Esophagus (tissue), 2 donors: ENCODE results near the gene MYBPC1. TPM values are rescaled to one million over a fixed set of nuclear protein-coding genes. Genes with fewer than 3 reads are reported as not detected.
"Not testable (repeated sequence)": the region's sequence is repeated elsewhere in the genome, so short reads cannot be mapped to it uniquely, and the experiment has no call there.

Experiments
- H3K27ac ChIP-seq, 2 donors: one replicate each; pipeline ENCODE4 v1.5.1; 2013; ENCODE audit warnings: low read depth in 2 of 2, mild to moderate bottlenecking in 2 of 2, inconsistent platforms in 1 of 2, low read length in 1 of 2, moderate library complexity in 1 of 2
- H3K27me3 ChIP-seq, 2 donors: one replicate each; pipeline ENCODE4 v1.6.1; 2013; ENCODE audit warnings: low read length in 2 of 2, control low read depth in 1 of 2, mild to moderate bottlenecking in 1 of 2; ENCODE audit not compliant: insufficient read depth in 2 of 2, control insufficient read depth in 1 of 2
- H3K36me3 ChIP-seq, 2 donors: one replicate each; pipeline ENCODE4 v1.6.1; 2013; ENCODE audit warnings: low read length in 1 of 2; ENCODE audit not compliant: control insufficient read depth in 2 of 2, insufficient read depth in 2 of 2
- H3K4me1 ChIP-seq, 2 donors: one replicate each; pipeline ENCODE4 v1.6.1; 2013; ENCODE audit warnings: low read length in 1 of 2; ENCODE audit not compliant: control insufficient read depth in 2 of 2, insufficient read depth in 2 of 2
- H3K4me3 ChIP-seq, 2 donors: one replicate each; pipeline ENCODE4 v1.5.1; 2013; ENCODE audit warnings: low read length in 2 of 2, mild to moderate bottlenecking in 2 of 2, low read depth in 1 of 2, moderate library complexity in 1 of 2
- H3K9me3 ChIP-seq, 2 donors: one replicate each; pipeline ENCODE4 v1.6.1; 2013; ENCODE audit warnings: mild to moderate bottlenecking in 2 of 2, low read depth in 1 of 2, low read length in 1 of 2, moderate library complexity in 1 of 2; ENCODE audit not compliant: control insufficient read depth in 2 of 2, insufficient read depth in 1 of 2
- WGBS, 2 donors: extraction: QIAGEN DNeasy Blood & Tissue Kit; methylation state at CpG; one replicate each; pipeline ENCODE4 v1.1.7; 2013; 5-methylcytosine and 5-hydroxymethylcytosine counted together
- polyA plus RNA-seq, 2 donors: library from polyadenylated mRNA; stranded (reverse); fragments of 200-250 nt; gene quantifications; one replicate each; pipeline ENCODE4 v1.2.3, GENCODE V29; 2013
- donor health status: healthy with polysubstance abuse.
- donor health status: Bipolar disorder and iron deficiency.

The MYBPC1 gene
- polyA plus RNA-seq: under 1 TPM in 1 of 2 donors, not detected in 1; 0.16 TPM

GRCh38 chr12:101594700-101595099 is at the start of gene MYBPC1:
Gene MYBPC1, plus strand, starts transcription at chr12:101594971. Its CDS starts 100 bp downstream, at chr12:101595071.
- 39 to 50% methylated on average over 6 of the region's 6 CpGs for WGBS, 2 donors
- Histone ChIP-seq H3K36me3 (no peaks in the 10 kb centered on the region), H3K9me3 (no peaks in the 10 kb centered on the region), H3K4me3 (no peak within 1 kb of the TSS), H3K27ac (no peak within 1 kb of the TSS), H3K27me3 (no peaks in the 10 kb centered on the region), H3K4me1 (no peaks in the 10 kb centered on the region)

GRCh38 chr12:101551362-101552114 is 43.2 kb upstream of the MYBPC1 start:
- peaks cover 0 to 2% of the 10 kb centered on the region in 2 donors for H3K4me1 ChIP-seq
- 58% methylated on average over 6 of the region's 6 CpGs for WGBS, 2 donors
- no peaks in the 10 kb centered on the region for H3K36me3 ChIP-seq
- H3K27ac ChIP-seq: no peak overlapping the region
- no peak overlapping the region for H3K4me3 ChIP-seq
- no peaks in the 10 kb centered on the region for H3K9me3 ChIP-seq
- no peaks in the 10 kb centered on the region for H3K27me3 ChIP-seq

- Histone ChIP-seq H3K4me1 (peaks cover 0 to 2% of the 10 kb centered on the region in 2 donors), H3K27me3 (no peaks in the 10 kb centered on the region), H3K36me3 (no peaks in the 10 kb centered on the region), H3K4me3 (no peak overlapping the region), H3K9me3 (no peaks in the 10 kb centered on the region), H3K27ac (no peak overlapping the region)
- 28 to 40% methylated on average over 4 of the region's 4 CpGs for WGBS, 2 donors
Observed at GRCh38 chr12:101552277-101552676, 42.5 kb upstream of the MYBPC1 start.

- Histone ChIP-seq H3K9me3 (no peaks in the 10 kb centered on the region), H3K27me3 (no peaks in the 10 kb centered on the region), H3K4me3 (no peak overlapping the region), H3K27ac (no peak overlapping the region), H3K4me1 (peaks cover 0 to 3% of the 10 kb centered on the region in 2 donors), H3K36me3 (no peaks in the 10 kb centered on the region)
- WGBS, 2 donors: 81 to 86% methylated on average over 4 of the region's 4 CpGs
Observed at GRCh38 chr12:101557094-101557493, 37.7 kb upstream of the MYBPC1 start.

GRCh38 chr12:101558726-101559125 is 36.0 kb upstream of the MYBPC1 start:
- not testable (repeated sequence) for H3K27me3 ChIP-seq, H3K9me3 ChIP-seq, H3K4me3 ChIP-seq, H3K27ac ChIP-seq, H3K36me3 ChIP-seq, H3K4me1 ChIP-seq
- 92 to 96% methylated on average over 7 of the region's 7 CpGs for WGBS, 2 donors

DNA sequence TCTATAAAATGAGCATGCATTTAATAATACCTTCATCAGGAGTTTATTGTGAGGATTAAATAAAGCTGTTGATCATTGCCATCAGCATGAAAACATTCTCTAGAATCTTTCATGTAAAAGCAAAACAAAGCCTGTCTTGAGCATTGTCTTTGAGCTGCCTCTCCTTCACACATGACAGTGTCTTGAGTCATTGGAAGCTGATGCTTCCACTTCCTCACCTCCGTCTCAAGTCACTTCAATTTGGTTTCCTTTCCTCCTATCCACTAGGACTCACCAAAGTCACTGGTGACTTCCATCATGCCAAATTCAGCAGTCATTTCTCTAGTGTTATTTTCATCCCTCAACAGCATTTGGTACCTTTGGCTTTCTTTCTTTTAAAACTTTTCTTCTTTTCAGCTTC is 31.6 kb upstream of the MYBPC1 start:
- WGBS, 2 donors: 45 to 59% methylated on average over 1 of the region's 1 CpG
- Histone ChIP-seq H3K4me3 (no peak overlapping the region), H3K9me3 (no peaks in the 10 kb centered on the region), H3K4me1 (peaks cover 0 to 3% of the 10 kb centered on the region in 2 donors), H3K36me3 (no peaks in the 10 kb centered on the region), H3K27ac (no peak overlapping the region), H3K27me3 (no peaks in the 10 kb centered on the region)

DNA sequence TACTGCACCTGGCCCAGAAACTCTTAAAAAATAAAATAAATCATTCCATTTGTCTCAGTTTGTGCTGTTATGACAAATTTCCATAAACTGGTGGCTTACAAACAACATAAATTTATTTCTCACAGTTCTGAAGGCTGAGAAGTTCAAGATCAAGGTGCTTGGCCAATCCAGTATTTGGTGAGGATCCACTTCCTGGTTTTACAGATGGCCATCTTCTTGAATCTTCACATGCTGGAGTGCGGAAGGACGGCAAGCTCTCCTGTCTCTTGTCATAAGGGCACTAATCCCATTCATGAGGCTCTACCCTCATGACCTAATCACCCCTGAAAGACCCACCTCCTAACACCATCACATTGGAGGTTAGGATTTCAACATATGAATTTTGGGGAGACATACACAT is 29.9 kb upstream of the MYBPC1 start:
- H3K9me3 ChIP-seq: no peaks in the 10 kb centered on the region
- no peaks in the 10 kb centered on the region for H3K27me3 ChIP-seq
- H3K4me1 ChIP-seq: peaks cover 0 to 3% of the 10 kb centered on the region in 2 donors
- H3K27ac ChIP-seq: no peak overlapping the region
- H3K36me3 ChIP-seq: no peaks in the 10 kb centered on the region
- 43 to 62% methylated on average over 2 of the region's 2 CpGs for WGBS, 2 donors
- H3K4me3 ChIP-seq: no peak overlapping the region

DNA sequence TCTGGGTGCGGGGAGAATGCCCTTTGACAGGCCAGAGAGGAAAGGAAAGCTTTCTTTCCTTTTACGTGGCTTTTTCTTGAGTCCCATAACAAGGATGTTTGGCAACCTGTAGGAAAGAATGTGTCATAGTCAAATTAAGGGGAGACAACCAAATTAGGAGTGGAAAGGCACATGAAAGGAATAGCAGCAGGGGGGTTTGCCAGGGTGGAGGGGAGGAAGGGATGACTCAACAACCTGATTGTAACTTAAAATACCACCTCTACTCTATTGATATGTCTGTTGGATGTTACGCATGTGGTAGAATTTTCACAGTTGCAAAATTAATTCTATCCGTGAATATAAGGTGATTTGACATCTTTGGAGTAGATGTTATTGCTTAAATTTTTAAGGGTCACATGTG is 28.5 kb upstream of the MYBPC1 start:
- whole genome bisulfite sequencing, 2 donors: 51 to 54% methylated on average over 4 of the region's 4 CpGs
- H3K27me3 ChIP-seq: no peaks in the 10 kb centered on the region
- no peak overlapping the region for H3K4me3 ChIP-seq
- no peak overlapping the region for H3K27ac ChIP-seq
- H3K9me3 ChIP-seq: no peaks in the 10 kb centered on the region
- H3K36me3 ChIP-seq: no peaks in the 10 kb centered on the region
- H3K4me1 ChIP-seq: peaks cover 0 to 3% of the 10 kb centered on the region in 2 donors

GRCh38 chr12:101567918-101568317 is 26.9 kb upstream of the MYBPC1 start:
- H3K4me3 ChIP-seq: no peak overlapping the region
- H3K4me1 ChIP-seq: no peaks in the 10 kb centered on the region
- 83 to 86% methylated on average over 4 of the region's 4 CpGs for WGBS, 2 donors
- H3K9me3 ChIP-seq: no peaks in the 10 kb centered on the region
- H3K36me3 ChIP-seq: no peaks in the 10 kb centered on the region
- H3K27me3 ChIP-seq: no peaks in the 10 kb centered on the region
- H3K27ac ChIP-seq: no peak overlapping the region

DNA sequence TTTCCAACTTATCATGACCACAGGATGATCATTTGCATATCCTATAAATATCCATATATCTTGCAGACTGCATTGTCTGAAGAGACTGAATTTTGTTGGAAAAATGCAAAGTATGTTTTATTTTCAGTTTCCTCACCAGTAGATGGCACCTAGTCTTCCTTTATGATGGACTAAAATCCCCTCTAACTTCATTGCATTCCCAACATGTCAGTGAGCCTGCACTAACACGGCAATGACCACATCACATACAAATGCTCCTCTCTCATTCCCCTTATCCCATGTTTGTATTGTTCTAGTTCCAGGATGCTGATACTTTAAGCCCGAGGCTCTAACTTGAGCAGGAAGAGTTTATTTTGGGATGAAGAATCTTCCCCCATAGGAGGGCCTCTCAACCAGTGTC is 24.7 kb upstream of the MYBPC1 start:
- H3K27me3 ChIP-seq: no peaks in the 10 kb centered on the region
- no peaks in the 10 kb centered on the region for H3K36me3 ChIP-seq
- no peak overlapping the region for H3K4me3 ChIP-seq
- H3K27ac ChIP-seq: no peak overlapping the region
- no peaks in the 10 kb centered on the region for H3K9me3 ChIP-seq
- WGBS, 2 donors: 2 to 4% methylated on average over 2 of the region's 2 CpGs
- H3K4me1 ChIP-seq: no peaks in the 10 kb centered on the region
